ENCODE results near the gene GNB1. TPM values are rescaled to one million over a fixed set of nuclear protein-coding genes. Genes with fewer than 3 reads are reported as not detected.

GNB1 gene
- total and polyA plus RNA-seq, 7 donors = 32.3 to 100 (median 70.1) TPM

DNA sequence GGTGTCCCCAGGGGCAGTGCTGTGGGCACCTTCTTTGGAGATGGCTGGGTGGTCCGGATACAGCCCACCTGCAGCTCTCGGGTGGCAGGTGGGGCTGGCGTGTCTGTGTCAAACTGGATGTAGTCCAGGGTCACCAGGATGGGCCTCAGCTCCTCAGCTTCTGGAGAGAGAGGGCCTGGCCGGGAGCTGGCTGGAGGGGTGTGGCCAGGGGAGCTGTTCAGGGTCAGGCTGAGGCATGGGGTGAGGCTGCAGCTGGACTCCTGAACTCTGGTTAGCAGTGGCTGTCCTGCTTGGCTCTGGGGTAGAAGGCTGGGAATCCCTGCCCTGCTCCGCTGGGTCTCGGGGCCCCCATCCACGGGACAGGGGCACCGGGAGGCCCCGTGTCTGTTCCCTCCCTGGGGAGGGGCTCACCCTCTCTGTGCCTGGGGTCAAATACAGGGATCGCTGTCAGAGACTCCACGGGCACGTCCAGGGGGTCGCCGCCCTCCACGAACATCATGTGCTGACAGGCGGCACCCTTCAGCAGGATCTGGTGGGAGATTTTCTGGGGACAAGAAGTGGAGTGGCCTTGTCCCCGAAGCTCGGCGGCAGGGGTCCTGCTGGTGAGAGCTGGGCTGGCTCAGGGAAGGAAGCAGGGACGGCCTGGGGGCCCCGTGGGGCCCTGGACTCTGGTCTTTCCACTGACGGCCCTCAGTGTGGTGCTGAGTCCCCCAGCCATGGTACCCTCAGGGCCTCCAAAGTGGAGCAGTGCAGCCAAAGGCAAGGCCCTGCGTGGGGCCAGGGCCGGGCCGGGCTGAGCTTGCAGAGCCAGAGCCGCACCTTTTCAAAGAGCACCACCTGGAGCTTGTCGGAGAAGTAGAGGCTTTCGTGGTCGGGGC lies 32.3 kb upstream of the GNB1 start:
- ATAC-seq = no peak
- Histone ChIP-seq H3K36me3 (ENCODE audit: insufficient read depth in 1 of 2, low read depth in 1 of 2) (no peaks in the 10 kb centered on the region), H3K4me1 (peaks cover 6% of the 10 kb centered on the region), H3K9me3 (no peaks in the 10 kb centered on the region), H3K27me3 (ENCODE audit: insufficient read depth in 3 of 3, low read length in 2 of 3) (peaks cover 0 to 2% (median 0%) of the 10 kb centered on the region in 3 donors), H3K4me3 (no peak overlapping the region), H3K27ac (no peak overlapping the region)
- 72 to 80% (median 74%) methylated on average over 28 to 29 of the region's 29 CpGs for WGBS, 3 donors
- intact Hi-C loops (cut with DNase I) = no loop called here
- TF ChIP-seq, protein P1, sequence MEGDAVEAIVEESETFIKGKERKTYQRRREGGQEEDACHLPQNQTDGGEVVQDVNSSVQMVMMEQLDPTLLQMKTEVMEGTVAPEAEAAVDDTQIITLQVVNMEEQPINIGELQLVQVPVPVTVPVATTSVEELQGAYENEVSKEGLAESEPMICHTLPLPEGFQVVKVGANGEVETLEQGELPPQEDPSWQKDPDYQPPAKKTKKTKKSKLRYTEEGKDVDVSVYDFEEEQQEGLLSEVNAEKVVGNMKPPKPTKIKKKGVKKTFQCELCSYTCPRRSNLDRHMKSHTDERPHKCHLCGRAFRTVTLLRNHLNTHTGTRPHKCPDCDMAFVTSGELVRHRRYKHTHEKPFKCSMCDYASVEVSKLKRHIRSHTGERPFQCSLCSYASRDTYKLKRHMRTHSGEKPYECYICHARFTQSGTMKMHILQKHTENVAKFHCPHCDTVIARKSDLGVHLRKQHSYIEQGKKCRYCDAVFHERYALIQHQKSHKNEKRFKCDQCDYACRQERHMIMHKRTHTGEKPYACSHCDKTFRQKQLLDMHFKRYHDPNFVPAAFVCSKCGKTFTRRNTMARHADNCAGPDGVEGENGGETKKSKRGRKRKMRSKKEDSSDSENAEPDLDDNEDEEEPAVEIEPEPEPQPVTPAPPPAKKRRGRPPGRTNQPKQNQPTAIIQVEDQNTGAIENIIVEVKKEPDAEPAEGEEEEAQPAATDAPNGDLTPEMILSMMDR (IDR thresholded peaks at IDR 0.05) = no peak
- DNase-seq = no peak

DNA sequence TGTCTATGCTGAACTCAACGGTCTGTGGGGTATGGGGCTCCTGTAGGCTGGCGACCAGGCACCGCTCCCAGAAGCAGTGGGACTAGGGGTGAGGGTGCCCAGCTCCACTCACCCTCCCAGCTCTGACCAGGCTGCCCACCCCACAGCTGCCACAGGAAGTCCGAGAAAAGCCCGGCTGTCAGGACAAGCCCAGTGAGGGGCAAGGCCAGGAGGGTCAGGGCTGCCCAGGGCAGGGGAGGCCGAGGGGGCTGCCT lies 31.7 kb upstream of the GNB1 start:
- no peak for DNase-seq
- H3K27me3 ChIP-seq (ENCODE audit: insufficient read depth in 3 of 3, low read length in 2 of 3) = peaks cover 0 to 2% (median 0%) of the 10 kb centered on the region in 3 donors
- no peaks in the 10 kb centered on the region for H3K36me3 ChIP-seq (ENCODE audit: insufficient read depth in 1 of 2, low read depth in 1 of 2)
- intact Hi-C loops (cut with DNase I) = no loop called here
- H3K4me3 ChIP-seq = no peak overlapping the region
- H3K9me3 ChIP-seq = no peaks in the 10 kb centered on the region
- 62 to 74% (median 65%) methylated on average over 6 of the region's 6 CpGs for WGBS, 3 donors
- ATAC-seq = no peak
- TF ChIP-seq, protein P1 (IDR thresholded peaks at IDR 0.05) = no peak
- H3K4me1 ChIP-seq = peaks cover 11% of the 10 kb centered on the region
- H3K27ac ChIP-seq = no peak overlapping the region

DNA sequence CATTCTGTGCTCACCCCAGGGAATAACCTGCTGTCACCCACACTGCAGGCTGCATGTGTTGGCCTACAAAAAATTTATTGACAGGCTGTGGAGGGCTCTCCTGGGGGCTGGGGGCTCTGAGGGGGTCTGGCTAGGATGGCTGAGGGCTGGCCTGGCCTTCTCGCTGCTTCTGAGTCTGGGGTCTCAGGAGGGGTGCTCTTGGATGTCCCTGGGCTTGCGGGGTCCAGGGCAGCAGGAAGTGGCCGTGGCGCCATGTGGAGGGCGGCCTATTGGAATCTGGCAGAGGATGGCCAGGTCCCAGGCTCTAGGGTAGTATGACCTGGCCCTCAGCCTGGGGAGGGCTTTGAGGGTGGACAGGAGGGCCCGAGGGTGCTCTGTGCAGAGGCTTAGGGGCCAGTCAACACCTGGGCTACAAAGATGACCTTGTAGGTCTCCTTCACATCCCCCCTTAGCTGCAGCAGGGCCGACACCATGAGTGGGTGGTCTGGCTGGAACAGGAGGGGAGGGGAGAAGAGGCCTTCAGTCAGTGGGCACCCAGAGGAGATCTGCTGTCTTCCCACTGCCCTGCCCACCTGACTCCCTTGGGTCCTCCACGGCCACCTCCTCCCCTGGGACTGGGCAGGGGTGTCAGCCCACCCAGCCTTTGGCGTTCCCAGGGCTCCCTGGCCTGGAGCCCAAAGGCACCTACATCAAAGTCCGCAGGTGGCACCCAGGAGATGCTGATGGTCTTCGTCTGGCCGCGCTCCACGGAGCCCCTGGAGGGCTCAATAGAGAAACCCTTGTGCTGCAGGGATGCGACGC lies 31.2 kb upstream of the GNB1 start:
- no peak overlapping the region for H3K4me3 ChIP-seq
- H3K4me1 ChIP-seq = peaks cover 17% of the 10 kb centered on the region
- WGBS, 3 donors = 87 to 91% (median 89%) methylated on average over 15 to 16 of the region's 16 CpGs
- no peaks in the 10 kb centered on the region for H3K36me3 ChIP-seq (ENCODE audit: insufficient read depth in 1 of 2, low read depth in 1 of 2)
- ATAC-seq (no peak), DNase-seq (no peak)
- H3K27ac ChIP-seq = no peak overlapping the region
- no peaks in the 10 kb centered on the region for H3K27me3 ChIP-seq (ENCODE audit: insufficient read depth in 3 of 3, low read length in 2 of 3)
- TF ChIP-seq, protein P1 (IDR thresholded peaks at IDR 0.05) = no peak
- no peaks in the 10 kb centered on the region for H3K9me3 ChIP-seq
- intact Hi-C loops (cut with DNase I) = no loop called here

DNA sequence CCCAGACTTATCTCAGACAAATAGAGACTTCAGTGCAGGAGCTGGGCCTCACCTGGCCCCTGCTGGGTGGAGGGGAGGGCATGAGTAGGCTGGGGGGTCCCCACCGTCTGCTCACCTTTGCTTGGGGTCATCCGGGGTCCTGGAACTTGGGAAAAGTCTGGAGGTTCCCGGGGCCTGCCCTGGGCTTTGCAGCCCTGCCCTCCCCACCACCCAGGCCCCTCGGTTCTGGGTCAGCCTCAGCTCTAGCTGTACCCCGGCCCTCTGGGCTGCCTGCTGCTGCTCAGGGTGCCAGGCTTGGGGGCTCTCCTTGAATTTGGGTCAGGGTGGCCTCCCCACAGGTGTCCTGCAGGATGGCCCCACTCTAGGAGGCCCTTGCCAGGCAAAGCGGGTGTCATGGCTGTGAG lies 30.6 kb upstream of the GNB1 start:
- no peak for ATAC-seq
- intact Hi-C loops (cut with DNase I) = no loop called here
- 81 to 90% (median 87%) methylated on average over 4 to 6 of the region's 6 CpGs for WGBS, 3 donors

More for the DNA sequence above, 30.6 kb upstream of the GNB1 start:
- Histone ChIP-seq H3K9me3 (no peaks in the 10 kb centered on the region), H3K36me3 (ENCODE audit: insufficient read depth in 1 of 2, low read depth in 1 of 2) (no peaks in the 10 kb centered on the region), H3K27ac (no peak overlapping the region), H3K4me1 (peaks cover 20% of the 10 kb centered on the region), H3K27me3 (ENCODE audit: insufficient read depth in 3 of 3, low read length in 2 of 3) (no peaks in the 10 kb centered on the region), H3K4me3 (no peak overlapping the region)
- DNase-seq = peak in 1 of 2 donors; percentile 55
- TF ChIP-seq, protein P1 (IDR thresholded peaks at IDR 0.05) = no peak
